AML-193 (cell line): ENCODE results near the gene HVCN1.
"Not testable (repeated sequence)": the region's sequence is repeated elsewhere in the genome, so short reads cannot be mapped to it uniquely, and the experiment has no call there.

Experiments
- DNase-seq, 2 experiments: peaks; one replicate each; lab custom pipeline; 2025; lab: John Stamatoyannopoulos, UW

HVCN1 gene

GRCh38 chr12:110688446-110689280 lies at the start of gene HVCN1:
TSS of gene HVCN1 (minus strand) at chr12:110689115. CDS start at chr12:110683245, 5,870 bp downstream.
- no peak for DNase-seq

GRCh38 chr12:110737532-110737931 lies 48.6 kb upstream of the HVCN1 start:
- DNase-seq = no peak

- not testable (repeated sequence) for DNase-seq
Measured at GRCh38 chr12:110737016-110737415, 48.1 kb upstream of the HVCN1 start.

GRCh38 chr12:110733900-110734299 lies 45.0 kb upstream of the HVCN1 start:
- no peak for DNase-seq

- no peak for DNase-seq
Measured at GRCh38 chr12:110733089-110733715, 44.3 kb upstream of the HVCN1 start.

GRCh38 chr12:110732572-110732971 lies 43.7 kb upstream of the HVCN1 start:
- no peak for DNase-seq

GRCh38 chr12:110731479-110731878 lies 42.6 kb upstream of the HVCN1 start:
- no peak for DNase-seq

GRCh38 chr12:110728628-110729027 lies 39.7 kb upstream of the HVCN1 start:
- no peak for DNase-seq

- no peak for DNase-seq
Measured at GRCh38 chr12:110726708-110727369, 37.9 kb upstream of the HVCN1 start.

- no peak for DNase-seq
Measured at GRCh38 chr12:110726028-110726427, 37.1 kb upstream of the HVCN1 start.

GRCh38 chr12:110725267-110725666 lies 36.4 kb upstream of the HVCN1 start:
- DNase-seq = no peak

- not testable (repeated sequence) for DNase-seq
Measured at GRCh38 chr12:110722892-110723291, 34.0 kb upstream of the HVCN1 start.

- DNase-seq = no peak
Measured at GRCh38 chr12:110721570-110721969, 32.7 kb upstream of the HVCN1 start.

- no peak for DNase-seq
Measured at GRCh38 chr12:110720516-110720915, 31.6 kb upstream of the HVCN1 start.

- DNase-seq = no peak
Measured at GRCh38 chr12:110718222-110718908, 29.4 kb upstream of the HVCN1 start.

- DNase-seq = no peak
Measured at GRCh38 chr12:110717037-110717436, 28.1 kb upstream of the HVCN1 start.

GRCh38 chr12:110708917-110709316 lies 20.0 kb upstream of the HVCN1 start:
- no peak for DNase-seq

GRCh38 chr12:110705309-110705708 lies 16.4 kb upstream of the HVCN1 start:
- no peak for DNase-seq

- no peak for DNase-seq
Measured at GRCh38 chr12:110704750-110705149, 15.8 kb upstream of the HVCN1 start.

GRCh38 chr12:110704231-110704630 lies 15.3 kb upstream of the HVCN1 start:
- DNase-seq = no peak

- DNase-seq = no peak
Measured at GRCh38 chr12:110702081-110702480, 13.2 kb upstream of the HVCN1 start.
